Activated naive CD4-positive, alpha-beta T cell treated with anti-CD3 and anti-CD28 coated beads, Interleukin-2, amount 50 U/mL, for 72 hours (primary cell): ENCODE results near the gene ATP5PD. TPM values are rescaled to one million over a fixed set of nuclear protein-coding genes. Genes with fewer than 3 reads are reported as not detected.
"Not testable (repeated sequence)": the region's sequence is repeated elsewhere in the genome, so short reads cannot be mapped to it uniquely, and the experiment has no call there.

Experiments used
- ATAC-seq, 2 donors: fragments of 150-1000 bp; cut with Tn5 transposase; 2 replicates each; pipeline ENCODE4 v1.10.0; 2021; ENCODE audit warnings: mild to moderate bottlenecking in 2 of 2, moderate library complexity in 2 of 2
- DNase-seq, 2 donors: peaks; one replicate each; pipeline ENCODE4 v3.0.0; 2021 to 2022; ENCODE audit warnings: low spot score in 2 of 2
- H3K27ac Mint-ChIP-seq, 2 donors: one replicate each; pipeline ENCODE4 v1.8.0; 2022; ENCODE audit warnings: mild to moderate bottlenecking in 2 of 2, mixed read lengths in 2 of 2
- H3K36me3 Mint-ChIP-seq, 2 donors: one replicate each; pipeline ENCODE4 v1.8.0; 2022; ENCODE audit warnings: mixed read lengths in 2 of 2
- H3K9me3 Mint-ChIP-seq, 2 donors: one replicate each; pipeline ENCODE4 v1.8.0; 2022; ENCODE audit warnings: mixed read lengths in 2 of 2
- total RNA-seq, 2 donors: library from RNA; stranded (reverse); gene quantifications; one replicate each; pipeline ENCODE4 v1.2.3, GENCODE V29; 2022

Gene ATP5PD
- total RNA-seq, 2 donors from 2014 or later: 193 to 218 TPM

DNA sequence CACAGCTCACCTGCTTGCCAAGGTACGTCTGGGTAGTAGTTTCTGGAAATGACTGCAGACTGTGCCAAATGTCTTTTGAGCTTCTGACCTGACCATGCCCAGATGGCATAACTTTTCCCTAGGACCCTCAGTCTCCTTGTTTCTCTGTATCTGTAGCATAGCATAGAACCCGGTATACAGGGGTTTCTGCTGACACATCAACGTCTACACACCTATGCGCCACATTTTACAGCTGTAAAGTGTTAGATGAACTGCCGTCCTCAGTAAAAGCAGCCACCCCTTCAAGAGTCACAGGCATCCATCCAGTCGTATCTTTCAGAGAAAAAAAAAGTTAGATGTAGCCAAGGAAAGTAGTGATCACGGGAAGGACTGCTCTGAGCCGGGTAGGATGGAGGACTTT, 17.7 kb upstream of the ATP5PD start:
- H3K27ac Mint-ChIP-seq: peak overlapping the region in 1 of 2 donors; percentile 63
- H3K36me3 Mint-ChIP-seq: peaks cover 5 to 20% of the 10 kb centered on the region in 2 donors
- no peaks in the 10 kb centered on the region for H3K9me3 Mint-ChIP-seq
- no peak for DNase-seq
- ATAC-seq: no peak

DNA sequence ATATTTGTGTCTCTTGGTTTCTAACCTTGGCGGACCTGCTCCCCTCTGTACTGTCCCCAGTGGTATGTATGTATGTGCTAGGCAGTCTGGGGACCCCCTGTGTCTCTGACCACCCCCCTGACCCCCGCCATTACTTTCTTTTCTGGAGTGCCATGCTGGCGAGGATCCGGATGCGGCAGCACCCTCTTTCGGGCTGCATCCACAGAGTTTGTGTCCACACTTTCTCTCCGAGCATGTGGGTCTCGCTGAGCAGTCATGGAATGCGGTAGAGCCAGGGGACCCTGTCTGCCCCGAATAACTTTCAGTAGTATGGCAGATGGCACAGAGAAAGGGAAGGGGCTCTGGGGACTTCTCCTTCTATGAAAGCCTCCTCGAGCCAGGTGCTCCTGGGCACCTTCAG, 17.3 kb upstream of the ATP5PD start:
- DNase-seq: no peak
- ATAC-seq: no peak
- Mint-ChIP-seq H3K36me3 (peaks cover 5 to 22% of the 10 kb centered on the region in 2 donors), H3K9me3 (no peaks in the 10 kb centered on the region), H3K27ac (peak overlapping the region in 1 of 2 donors; percentile 63)

DNA sequence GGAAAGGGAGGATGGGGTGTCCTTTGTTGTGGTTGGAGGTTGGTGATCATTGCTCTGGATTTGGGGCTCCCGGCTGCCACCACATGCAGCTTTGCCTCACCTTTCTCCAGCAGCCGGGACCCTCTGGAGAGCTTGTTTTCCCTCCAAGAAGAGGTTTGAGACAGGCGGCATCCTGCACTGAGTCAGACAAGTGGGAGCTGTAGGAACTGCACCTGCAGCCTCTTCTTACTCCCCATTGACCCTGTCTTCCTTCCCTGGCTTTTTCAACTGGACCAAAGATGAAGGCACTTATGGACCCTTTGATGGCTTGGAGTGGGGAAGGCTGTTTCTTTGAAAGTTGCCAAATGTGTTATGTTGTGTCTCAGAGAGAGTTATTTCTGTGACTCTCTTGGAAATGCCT, 16.9 kb upstream of the ATP5PD start:
- Mint-ChIP-seq H3K9me3 (no peaks in the 10 kb centered on the region), H3K27ac (no peak overlapping the region), H3K36me3 (peaks cover 5 to 22% of the 10 kb centered on the region in 2 donors)
- ATAC-seq: no peak
- DNase-seq: no peak

DNA sequence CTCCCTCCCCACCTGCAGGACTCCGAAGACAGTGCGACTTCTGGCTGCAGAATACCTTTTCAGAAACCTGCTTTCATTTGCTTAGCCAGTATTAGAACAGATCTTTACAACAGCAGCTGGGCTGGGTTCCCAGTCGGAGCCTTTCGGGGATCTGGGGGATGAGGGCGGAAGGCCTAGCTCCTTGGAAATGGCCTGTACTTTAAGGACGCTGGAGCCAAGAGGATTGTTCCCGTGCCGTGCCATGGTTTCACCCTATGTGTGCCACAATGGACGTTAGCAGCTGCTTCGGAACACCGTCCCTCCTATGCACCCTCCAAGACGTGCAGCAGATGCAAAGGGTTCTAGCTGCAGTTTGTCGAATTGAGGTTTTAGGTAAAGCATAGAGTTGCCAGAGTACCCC, 16.4 kb upstream of the ATP5PD start:
- no peak for DNase-seq
- ATAC-seq: no peak
- peaks cover 5 to 22% of the 10 kb centered on the region in 2 donors for H3K36me3 Mint-ChIP-seq
- H3K9me3 Mint-ChIP-seq: no peaks in the 10 kb centered on the region
- H3K27ac Mint-ChIP-seq: no peak overlapping the region

DNA sequence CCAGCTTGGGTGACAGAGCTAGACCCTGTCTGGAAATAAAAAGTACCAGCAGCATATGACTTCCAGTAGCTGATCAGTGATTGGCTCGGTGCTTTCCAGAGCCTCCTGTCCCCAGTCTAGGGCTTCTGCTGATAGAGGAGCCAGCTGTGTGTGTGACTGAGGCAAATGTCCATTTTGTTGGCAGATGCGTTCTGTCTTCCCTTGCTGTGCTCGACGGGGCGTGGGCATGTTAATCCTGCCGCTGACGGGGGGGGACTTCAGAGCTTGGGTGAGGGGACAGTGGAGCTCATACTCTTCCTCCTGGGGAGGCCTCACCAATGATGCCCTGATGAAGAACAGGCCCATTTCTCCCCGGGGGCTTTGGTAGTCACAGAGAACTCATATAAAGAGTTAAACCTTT, 14.8 kb upstream of the ATP5PD start:
- Mint-ChIP-seq H3K36me3 (peaks cover 5 to 22% of the 10 kb centered on the region in 2 donors), H3K27ac (peak overlapping the region in 1 of 2 donors; percentile 60), H3K9me3 (no peaks in the 10 kb centered on the region)
- no peak for ATAC-seq
- no peak for DNase-seq

DNA sequence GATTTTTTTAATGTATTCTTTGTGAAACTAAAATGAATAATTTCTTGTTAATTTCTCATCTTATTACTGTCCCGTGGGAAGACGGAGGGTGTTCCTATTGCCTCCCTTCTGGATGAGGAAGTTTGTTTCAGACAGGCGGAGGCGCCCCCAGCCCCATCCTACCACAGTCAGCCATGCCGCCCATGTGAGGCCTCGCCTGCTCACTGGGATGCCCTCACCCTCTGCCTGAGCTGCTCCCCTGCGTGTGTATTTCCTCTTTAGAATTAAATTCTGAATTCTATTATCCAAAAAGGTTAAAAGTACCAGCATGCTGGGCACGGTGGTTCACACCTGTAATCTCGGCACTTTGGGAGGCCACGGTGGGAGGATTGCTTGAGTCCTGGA, 14.3 kb upstream of the ATP5PD start:
- Mint-ChIP-seq H3K36me3 (peaks cover 5 to 22% of the 10 kb centered on the region in 2 donors), H3K9me3 (no peaks in the 10 kb centered on the region), H3K27ac (no peak overlapping the region)
- ATAC-seq (no peak), DNase-seq (no peak)

DNA sequence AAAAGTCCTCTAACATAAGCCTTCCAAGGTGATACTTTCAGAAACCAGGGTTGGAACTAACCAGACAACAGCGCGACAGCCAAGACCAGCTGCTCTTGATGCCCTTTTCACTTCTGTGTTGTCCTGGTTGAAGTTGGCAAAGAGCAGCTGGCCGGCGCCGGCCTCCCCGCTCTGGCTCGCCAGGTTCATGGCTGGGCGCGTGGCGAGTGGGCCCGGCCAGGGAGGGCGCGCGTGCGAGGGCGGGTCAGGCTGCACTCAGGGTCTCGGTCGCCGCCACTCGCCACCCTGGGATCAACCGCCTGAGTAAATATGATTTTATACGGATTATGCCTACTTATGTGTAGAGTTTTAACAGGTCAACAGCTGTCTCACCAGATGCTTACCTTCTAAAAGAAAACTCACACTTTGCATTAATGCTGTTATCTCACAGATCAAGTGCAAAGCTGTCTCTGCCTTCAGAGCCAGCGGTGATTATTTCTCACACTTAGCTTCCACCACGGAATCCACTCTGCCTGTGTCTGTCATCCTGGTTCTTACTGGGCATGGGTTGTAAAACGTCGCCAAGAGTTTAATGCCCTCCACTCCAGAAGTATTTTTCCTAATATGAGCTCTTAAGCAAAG, 13.8 kb upstream of the ATP5PD start:
- Mint-ChIP-seq H3K36me3 (peaks cover 5 to 22% of the 10 kb centered on the region in 2 donors), H3K27ac (no peak overlapping the region), H3K9me3 (no peaks in the 10 kb centered on the region)
- ATAC-seq (no peak), DNase-seq (no peak)

DNA sequence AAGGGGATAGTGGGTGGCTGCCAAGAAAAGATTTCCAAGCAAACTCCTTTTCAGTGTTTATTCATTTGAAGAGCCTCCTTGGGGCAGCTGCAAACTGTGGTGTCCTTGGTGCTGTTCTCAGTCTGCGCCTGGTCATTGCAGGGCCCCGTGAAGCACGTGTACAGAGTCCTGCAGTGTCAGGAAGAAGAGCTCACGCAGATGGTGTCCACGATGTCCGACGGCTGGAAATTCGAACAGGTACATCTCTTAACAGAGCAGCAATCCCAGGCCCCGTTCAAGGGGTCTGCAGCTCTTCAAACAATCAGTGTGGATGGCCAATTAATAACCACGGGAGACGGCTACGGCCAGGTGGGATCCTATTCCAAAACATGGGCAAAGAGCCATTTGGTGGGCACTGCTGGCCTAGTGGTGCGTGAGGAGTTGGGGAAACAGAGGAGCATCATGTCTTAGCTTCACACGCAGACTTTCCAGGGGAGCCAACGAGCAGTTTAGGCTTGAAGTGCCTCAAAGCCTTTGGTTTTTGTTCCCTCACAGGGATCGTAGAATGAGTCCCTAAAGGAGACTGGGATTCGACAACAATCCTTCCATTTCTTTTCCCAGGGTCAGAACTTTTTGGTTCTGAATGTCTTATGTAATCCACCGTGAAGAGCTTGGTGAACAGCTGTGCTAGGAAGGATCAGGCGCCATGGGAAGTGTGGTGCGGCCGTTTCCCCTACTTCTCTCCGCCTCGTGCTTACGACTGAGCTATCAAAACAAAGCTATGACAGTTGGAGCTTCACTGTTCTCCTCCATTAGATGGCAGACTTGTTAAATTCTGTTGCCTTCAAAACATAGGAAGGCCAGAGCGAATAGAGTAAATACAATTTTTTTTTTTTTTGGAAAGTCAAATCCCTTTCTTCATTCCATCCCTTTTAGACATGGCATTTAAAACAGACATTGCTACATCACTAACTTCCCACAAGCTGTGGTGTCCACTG, 12.9 kb upstream of the ATP5PD start:
- H3K9me3 Mint-ChIP-seq: no peaks in the 10 kb centered on the region
- H3K36me3 Mint-ChIP-seq: peaks cover 5 to 22% of the 10 kb centered on the region in 2 donors
- no peak for DNase-seq
- peak in 1 of 2 donors; percentile 37 for ATAC-seq
- H3K27ac Mint-ChIP-seq: peak overlapping the region in 1 of 2 donors; percentile 85

DNA sequence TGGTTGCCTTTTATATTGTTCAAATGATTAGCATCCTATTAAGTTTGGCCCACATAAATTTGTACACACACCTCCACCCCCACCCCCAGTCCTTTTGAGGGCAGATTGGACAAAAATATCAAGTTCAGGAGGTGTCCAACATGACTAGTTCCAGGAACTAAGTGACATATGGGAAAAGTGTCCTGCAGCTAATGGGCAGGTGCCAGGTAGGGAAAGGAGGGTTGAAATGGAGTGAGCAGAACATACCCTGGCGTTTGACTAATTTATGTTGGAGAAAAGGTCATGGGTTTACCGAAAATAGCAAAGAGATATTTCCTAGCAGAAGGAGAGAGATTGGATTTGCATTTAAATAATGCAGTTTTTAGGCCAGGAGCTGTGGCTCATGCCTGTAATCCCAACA, 5.2 kb upstream of the ATP5PD start:
- ATAC-seq: no peak
- Mint-ChIP-seq H3K36me3 (peaks cover 11 to 17% of the 10 kb centered on the region in 2 donors), H3K27ac (no peak overlapping the region), H3K9me3 (no peaks in the 10 kb centered on the region)
- DNase-seq: no peak

DNA sequence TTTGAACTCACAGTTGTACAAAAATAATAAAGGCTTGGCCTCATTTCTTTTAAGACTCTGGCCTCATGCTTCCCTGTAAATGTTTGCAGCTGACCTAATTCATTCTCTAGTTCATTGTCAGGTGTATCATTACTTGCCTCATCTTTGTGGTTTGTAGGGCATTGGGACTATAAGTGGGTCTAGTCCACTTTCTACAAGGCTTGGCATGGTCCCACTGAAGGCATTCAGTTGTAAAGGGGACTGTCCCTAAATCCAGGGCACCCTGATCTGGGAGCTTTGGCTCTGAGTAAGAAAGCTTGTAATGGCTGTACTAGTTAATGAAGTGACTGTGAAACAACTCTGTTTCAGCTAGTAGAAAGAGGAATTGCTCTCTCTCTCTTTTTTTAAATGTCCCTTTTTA, 2.9 kb upstream of the ATP5PD start:
- Mint-ChIP-seq H3K9me3 (no peaks in the 10 kb centered on the region), H3K27ac (no peak overlapping the region), H3K36me3 (peaks cover 11 to 23% of the 10 kb centered on the region in 2 donors)
- DNase-seq (no peak), ATAC-seq (no peak)

DNA sequence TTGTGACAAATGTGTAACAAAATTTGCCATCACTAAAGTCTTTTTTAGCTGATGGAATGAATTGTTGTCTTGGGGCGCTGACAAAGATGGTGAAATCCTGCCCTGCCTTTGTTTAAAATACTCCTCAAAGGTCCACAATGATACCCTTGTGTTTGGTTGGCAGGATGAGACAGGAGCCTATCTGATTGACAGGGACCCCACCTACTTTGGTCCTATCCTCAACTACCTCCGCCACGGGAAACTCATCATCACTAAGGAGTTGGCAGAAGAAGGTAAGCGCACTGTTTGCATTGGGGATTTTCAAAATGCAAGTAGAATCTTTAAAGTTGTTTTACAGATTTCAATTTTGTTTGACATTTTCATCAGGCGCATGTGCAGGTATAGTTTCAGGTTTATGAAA, 2.3 kb upstream of the ATP5PD start:
- ATAC-seq (no peak), DNase-seq (no peak)
- Mint-ChIP-seq H3K9me3 (no peaks in the 10 kb centered on the region), H3K36me3 (peaks cover 11 to 23% of the 10 kb centered on the region in 2 donors), H3K27ac (no peak overlapping the region)

DNA sequence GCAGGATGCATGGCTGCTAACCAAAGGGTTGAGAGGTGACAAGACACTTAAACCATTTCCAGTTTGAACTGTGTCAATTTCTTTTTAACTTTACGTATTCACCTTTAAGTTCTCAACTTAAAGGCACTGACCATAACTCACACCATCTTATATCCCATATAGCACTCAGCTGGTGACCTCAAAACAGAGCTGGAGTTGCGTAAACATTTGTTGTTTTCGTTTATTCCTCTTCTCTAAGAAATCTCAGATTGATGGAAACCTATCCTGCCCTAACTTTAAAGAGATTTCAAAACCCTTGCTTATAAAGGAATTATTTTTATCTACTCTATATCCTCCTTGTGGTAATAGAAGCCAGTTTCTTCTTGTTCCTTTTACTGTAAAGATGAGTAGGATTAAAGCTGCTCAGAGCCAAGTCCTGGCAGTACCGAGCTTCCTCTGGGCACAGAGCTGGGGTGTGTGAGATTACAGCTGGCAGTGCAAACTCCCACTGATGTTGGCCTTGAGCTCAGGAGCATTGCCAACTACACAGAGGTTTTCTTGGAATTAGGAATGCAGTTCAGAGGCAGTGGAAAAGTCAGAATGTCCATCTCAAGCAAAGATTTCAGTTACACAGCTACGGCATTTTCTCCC, 1.6 kb upstream of the ATP5PD start:
- peak overlapping the region; percentile 85 to 96 for H3K27ac Mint-ChIP-seq

DNA sequence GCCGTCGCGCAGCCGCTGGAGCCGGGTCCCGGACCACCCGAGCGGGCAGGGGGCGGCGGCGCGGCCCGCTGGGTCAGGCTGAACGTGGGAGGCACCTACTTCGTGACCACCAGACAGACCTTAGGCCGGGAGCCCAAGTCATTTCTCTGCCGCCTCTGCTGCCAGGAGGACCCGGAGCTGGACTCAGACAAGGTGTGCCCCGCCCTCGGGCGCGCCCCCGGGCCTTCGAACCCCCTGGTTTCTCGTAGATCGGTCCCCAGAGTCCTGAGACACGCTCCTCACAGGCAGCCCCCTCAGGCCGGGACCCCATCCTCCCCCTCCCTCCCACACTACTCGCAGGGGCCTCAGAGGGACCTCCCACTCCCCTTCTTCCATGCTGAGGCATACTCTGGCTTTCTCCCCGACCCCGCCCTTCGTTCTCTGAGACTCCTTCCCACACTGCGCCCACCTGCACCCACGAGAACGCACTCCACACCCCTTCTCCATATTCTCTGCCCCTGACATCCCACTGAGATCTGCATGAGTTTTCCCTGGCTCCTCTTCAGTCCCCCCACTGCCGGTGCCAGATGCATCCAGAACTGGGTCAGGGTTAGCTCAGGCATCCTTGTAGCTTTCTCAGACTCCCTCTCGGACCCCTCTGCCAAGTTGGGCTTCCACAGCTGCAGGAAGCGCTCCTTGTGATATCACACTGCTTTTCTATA, 779 bp upstream of the ATP5PD start:
- peak in 1 of 2 donors; percentile 1 for ATAC-seq
- H3K9me3 Mint-ChIP-seq: no peaks in the 10 kb centered on the region

More for the DNA sequence above, 1.6 kb upstream of the ATP5PD start:
- DNase-seq (no peak), ATAC-seq (no peak)
- H3K36me3 Mint-ChIP-seq: peaks cover 11 to 23% of the 10 kb centered on the region in 2 donors
- no peaks in the 10 kb centered on the region for H3K9me3 Mint-ChIP-seq

DNA sequence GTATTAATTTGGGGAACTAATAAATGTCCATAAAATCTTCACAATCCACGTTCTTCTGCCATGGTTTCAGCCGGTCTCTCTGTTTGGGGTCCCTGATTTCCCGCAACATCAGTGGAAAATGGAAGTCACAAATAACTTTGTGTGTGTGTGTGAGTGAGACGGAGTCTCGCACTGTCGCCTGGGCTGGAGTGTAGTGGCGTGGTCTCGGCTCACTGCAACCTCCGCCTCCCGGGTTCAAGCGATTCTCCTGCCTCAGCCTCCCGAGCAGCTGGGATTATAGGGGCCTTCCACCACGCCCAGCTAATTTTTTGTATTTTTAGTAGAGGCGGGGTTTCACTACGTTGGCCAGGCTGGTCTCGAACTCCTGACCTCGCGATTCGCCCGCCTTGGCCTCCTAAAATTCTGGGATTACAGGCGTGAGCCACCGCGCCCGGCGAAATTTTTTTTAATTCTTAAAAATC, 793 bp downstream of the ATP5PD start:
- not testable (repeated sequence) for DNase-seq, ATAC-seq, H3K9me3 Mint-ChIP-seq
- H3K27ac Mint-ChIP-seq: peak overlapping the region; percentile 96 to 97
- peaks cover 5 to 12% of the 10 kb centered on the region in 2 donors for H3K36me3 Mint-ChIP-seq

More for the DNA sequence above, 779 bp upstream of the ATP5PD start:
- Mint-ChIP-seq H3K36me3 (peaks cover 11 to 18% of the 10 kb centered on the region in 2 donors), H3K27ac (peak overlapping the region; percentile 85 to 96)
- peak in 1 of 2 donors; percentile 66 for DNase-seq

DNA sequence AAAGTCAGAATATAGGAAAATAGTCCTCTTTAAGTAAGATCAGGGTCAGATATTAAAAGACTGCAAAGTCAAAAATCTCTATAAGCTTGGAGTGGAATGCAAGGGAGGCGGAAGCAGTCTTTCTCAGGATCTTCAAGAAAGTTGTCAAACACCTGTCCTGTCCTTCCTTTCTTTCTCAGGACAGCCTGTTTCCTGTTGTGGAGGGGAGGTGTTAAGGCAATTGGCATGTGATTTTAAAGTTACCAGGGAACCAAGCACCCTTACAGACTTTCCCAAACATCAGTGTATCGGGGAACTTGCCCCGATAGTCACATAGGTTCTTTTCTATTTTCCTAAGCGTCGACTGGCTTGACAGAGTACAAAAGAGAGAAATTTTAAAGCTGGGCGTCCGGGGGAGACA, 2.1 kb downstream of the ATP5PD start:
- DNase-seq: no peak
- no peak for ATAC-seq
- Mint-ChIP-seq H3K36me3 (peaks cover 5 to 12% of the 10 kb centered on the region in 2 donors), H3K9me3 (no peaks in the 10 kb centered on the region), H3K27ac (peak overlapping the region; percentile 46 to 51)

DNA sequence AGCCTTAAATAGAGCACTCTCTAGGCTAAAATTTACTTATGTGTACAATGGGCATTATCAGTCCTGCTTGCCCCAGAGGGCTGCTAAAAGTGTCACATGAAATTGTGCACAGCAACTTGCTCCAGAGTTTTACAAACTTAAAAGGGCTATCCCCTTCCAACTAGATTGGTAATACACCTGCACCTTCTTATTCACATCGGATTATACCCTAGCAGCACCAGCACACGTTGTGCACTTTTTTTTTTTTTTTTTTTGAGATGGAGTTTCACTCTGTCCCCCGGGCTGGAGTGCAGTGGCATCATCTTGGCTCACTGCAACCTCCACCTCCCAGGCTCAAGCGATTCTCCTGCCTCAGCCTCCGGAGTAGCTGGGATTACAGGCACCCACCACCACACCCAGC, 3.0 kb downstream of the ATP5PD start:
- H3K36me3 Mint-ChIP-seq: peaks cover 8 to 15% of the 10 kb centered on the region in 2 donors
- not testable (repeated sequence) for H3K9me3 Mint-ChIP-seq, H3K27ac Mint-ChIP-seq, DNase-seq, ATAC-seq
